Fibroblast of gingiva (primary cell): ENCODE results near the gene FAM240A.
"Not testable (repeated sequence)": the region's sequence is repeated elsewhere in the genome, so short reads cannot be mapped to it uniquely, and the experiment has no call there.

Source experiments
- DNase-seq: peaks from one replicate; pipeline ENCODE4 v3.0.0-alpha.2; 2011; ENCODE audit warnings: low read depth

Gene FAM240A

GRCh38 chr3:46586738-46587246 lies 25.5 kb upstream of the FAM240A start:
- no peak for DNase-seq

- not testable (repeated sequence) for DNase-seq
Measured at GRCh38 chr3:46587268-46587667, 25.1 kb upstream of the FAM240A start.

GRCh38 chr3:46593274-46593862 lies 19.0 kb upstream of the FAM240A start:
- DNase-seq, result no peak

GRCh38 chr3:46593979-46594378 lies 18.3 kb upstream of the FAM240A start:
- DNase-seq, result no peak

GRCh38 chr3:46594723-46595122 lies 17.6 kb upstream of the FAM240A start:
- DNase-seq, result no peak

- no peak for DNase-seq
Measured at GRCh38 chr3:46595819-46596314, 16.5 kb upstream of the FAM240A start.

GRCh38 chr3:46599590-46599989 lies 12.7 kb upstream of the FAM240A start:
- DNase-seq, result no peak

DNA sequence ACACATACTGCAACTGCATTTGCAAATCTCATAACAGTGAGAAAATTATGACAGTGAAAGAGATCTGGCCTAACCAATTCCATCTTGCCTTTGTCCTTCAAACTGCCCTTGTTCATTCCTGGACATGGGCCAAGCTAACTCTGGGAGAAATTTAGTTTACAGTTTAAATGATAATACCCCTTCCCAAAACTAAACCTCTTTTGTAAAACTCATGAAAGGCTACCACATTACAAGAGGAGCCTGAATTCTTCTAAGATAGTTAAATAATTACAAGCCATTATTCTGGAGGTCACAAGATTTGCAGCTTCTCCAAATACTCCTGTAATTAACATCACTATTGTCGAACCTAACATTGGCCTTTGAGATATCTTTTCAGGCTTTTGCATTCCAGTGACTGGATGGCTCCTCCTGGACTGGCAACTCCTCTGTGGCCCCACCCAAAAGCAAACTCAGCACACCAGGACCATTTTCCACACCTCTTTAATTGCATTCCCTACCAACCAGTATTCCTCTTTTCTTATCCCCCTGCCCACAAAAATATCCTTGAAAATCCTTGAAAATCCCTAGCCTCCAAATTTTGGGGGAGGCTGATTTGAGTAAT lies 8.8 kb upstream of the FAM240A start:
- DNase-seq, result no peak

DNA sequence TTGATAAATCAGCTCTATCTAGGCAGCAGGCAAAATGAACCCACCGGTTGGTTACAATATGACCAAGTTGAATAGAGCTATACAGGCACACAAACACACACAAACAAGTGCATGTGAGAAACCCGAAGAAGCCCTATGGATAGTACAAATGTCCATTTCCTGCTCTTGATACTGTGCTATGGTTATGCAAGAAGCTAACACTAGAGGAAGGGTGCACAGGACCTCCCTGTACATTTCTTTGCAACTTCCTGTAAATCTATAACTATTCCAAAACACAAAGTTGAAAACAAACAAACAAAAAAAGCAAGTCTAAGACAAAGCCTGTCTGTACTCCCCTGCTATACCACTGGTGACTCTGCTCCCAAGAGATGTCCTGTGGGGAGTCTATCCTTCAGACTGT lies 8.2 kb upstream of the FAM240A start:
- DNase-seq, result no peak

DNA sequence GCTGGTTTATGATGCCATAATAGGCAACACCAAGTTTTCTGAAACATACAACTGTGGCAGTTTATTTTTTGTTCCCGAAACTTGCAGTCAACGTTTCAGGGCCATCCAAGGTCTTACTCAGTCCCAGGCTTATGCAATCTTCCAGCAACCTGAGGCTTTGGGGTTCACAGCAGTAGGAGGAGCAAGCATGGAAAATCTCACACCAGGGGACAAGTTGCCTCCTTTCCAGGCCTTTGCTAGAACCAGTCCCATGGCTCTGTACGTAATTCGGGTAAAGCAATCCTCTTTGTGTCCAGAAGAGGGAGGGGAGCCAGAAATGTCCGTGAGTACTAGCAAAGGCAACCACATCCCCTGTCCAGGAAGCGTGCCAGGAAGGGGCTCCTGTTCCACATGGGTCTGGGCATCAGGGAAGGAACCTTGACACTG lies 4.7 kb upstream of the FAM240A start:
- DNase-seq, result peak; percentile 71

- DNase-seq, result peak; percentile 50
Measured at GRCh38 chr3:46609212-46609721, 3.1 kb upstream of the FAM240A start.

DNA sequence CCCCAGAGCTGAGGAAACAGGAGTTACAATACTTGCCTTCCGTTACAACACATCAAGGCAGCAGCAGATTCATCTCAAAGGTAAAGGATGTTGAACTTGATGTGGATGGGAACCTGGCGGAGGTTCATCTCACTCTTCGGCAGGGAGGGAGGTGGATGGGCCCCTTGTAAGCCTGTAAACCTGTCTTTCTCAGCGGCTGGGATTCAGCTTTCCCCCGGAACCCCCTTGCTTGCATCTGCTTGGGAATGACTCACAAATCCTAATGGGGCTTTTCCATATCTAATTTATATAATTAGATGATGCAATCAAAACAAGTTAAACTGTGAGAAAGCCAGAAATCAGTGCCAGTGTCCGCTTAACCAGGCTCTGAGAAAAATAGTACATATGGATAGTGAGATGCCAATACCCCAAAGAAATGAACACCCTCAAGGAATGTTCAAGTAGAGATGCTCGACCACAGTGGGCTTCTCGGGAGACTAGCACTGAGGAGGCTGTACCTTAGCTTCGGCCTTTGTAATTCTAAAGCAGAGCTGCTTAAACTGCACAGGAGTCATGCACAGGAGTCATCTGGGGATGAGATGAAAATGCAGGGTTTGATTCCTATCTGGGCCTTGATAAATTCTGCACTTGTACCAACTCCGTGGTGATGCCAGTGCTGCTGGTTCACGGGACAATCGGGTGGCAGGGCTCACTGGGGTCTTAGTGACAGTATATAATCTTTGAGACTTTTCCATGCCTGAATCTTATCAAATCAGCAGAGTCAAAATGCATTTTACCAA lies 2.2 kb upstream of the FAM240A start:
- DNase-seq, result no peak

DNA sequence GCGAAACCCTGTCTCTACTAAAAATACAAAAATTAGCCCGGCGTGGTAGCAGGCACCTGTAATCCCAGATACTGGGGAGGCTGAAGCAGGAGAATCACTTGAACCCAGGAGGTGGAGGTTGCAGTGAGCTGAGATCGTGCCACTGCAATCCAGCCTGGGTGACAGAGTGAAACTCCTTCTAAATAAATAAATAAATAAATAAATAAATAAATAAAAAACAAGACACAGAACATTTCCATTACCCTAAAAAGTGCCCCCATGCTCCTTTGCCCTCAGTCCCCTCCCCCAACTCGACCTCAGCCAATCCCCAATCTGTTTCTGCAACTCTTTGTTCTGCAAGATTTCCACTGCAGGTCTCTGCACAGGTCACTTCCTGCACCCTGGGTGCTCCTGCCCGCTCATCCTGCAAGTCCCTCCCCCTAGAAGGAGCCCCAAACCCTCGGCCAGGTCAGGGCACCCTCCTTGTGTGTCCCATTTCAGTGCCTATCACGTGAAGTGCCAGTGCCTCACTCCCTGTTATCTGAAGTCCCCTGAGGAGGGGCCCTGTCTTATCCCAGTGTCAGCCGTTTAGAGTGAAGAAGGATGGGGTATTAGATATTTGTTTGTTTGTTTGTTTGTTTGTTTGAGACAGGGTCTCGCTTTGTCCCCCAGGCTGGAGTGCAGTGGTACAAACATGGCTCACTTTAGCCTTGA lies 1.1 kb downstream of the FAM240A start:
- no peak for DNase-seq

DNA sequence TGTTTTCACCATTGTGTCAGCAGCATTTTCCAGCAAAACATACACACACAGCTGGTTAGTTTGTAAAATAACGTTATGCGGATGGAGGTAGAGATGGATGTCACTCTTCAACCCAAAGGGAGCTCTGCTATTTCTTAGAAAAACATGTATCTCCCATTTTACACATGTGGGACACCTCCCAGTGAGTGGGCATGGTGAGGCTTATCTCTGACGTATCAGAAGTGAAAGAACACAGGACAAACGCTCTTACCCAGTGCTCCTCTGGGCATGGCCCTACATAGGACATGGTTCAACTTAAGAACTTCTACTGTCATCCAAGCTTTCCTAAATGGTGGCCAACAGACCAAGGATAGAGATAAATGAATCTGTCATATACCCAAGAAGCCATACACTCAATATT lies 2.1 kb downstream of the FAM240A start:
- DNase-seq, result no peak

- DNase-seq, result no peak
Measured at GRCh38 chr3:46615050-46615775, 2.9 kb downstream of the FAM240A start.

- DNase-seq, result no peak
Measured at GRCh38 chr3:46615976-46616375, 3.7 kb downstream of the FAM240A start.

GRCh38 chr3:46617941-46618340 lies 5.6 kb downstream of the FAM240A start:
- no peak for DNase-seq

DNA sequence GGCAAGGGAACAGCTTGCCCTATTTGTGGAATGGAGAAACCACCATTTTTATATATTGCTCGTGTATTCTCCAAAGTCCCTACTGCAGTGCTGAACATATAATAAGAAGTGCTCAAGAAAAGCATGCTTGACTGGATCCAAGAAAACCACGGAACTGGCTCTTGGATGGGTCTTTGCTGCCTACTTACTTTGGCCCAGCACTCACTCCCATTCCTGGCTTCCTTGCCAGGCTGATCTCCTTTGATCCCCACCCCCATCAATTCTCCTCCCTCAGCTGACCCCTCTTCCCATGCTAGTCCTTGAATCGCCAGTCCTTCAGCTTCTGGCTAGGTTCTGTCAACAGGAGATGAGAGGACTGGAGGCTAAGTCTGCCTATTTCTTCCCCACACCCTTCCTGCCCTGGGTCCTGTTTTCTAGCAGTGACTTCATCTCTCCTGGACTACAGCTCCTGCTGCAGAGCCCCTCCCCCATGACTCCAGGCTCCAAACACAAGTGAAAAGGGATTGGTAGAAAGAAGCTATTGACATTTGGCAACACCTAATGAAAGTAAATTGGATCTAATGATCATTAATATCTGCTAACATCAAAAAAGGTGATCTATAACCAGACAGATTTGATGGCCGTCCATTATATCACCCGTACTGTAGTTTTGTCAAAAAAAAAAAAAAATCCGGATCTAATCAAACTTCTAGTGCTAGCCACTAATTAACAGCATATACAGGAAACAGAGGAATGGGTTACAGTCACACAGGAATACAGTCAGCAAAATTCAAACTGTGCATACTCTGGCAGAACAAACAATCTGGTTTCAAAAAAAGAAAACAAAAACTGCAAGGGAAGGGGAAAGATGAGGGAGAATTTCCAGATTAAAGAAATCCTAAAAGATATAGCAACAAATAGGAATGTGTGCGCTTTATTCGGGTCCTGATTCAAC lies 7.8 kb downstream of the FAM240A start:
- no peak for DNase-seq

DNA sequence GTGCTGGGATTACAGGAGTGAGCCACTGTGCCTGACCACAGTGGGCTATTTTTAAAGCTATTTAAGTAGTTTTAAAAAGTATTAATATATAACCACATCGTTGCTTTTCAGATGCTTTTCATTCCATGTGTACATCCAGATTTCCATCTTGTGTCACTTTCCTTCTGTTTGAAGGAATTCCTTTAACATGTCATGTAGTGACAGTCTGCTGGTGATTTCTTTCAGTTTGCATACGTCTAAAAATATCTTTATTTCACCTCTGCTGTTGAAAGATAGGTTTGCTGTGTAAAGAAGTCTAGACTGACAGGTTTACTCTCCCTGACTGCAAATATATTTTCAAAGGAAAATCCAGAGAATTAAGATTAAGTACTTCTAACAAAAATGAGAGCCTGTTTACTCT lies 12.2 kb downstream of the FAM240A start:
- DNase-seq, result no peak

GRCh38 chr3:46624975-46625490 lies 12.7 kb downstream of the FAM240A start:
- DNase-seq, result no peak
